ENCODE measurements around the gene SCYGR4. TPM values are rescaled to one million over a fixed set of nuclear protein-coding genes. Genes with fewer than 3 reads are reported as not detected.

Gene SCYGR4
- total RNA-seq, 1 donor from 2014 or later, result not detected

DNA sequence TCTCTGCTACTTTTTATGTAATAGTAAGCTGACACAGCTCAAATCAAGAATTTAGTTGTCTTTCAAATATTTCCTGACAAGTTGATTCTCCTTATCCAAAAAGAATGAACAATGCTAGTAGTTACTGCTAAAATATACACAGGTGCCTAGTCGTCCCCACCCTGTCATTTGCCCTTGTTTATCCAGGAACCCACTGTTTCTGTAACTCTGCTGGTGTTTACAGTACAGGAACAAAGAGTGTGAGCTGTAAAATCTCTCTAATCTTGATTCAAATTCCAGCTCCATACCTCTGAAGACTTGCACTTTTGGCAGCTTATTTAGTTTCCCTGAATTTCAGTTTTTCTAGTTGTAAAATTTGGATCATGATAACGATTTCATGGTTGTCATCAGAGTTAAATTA, 39.7 kb upstream of the SCYGR4 start:
- H3K4me3 ChIP-seq, result no peak overlapping the region
- TF ChIP-seq, protein P1, sequence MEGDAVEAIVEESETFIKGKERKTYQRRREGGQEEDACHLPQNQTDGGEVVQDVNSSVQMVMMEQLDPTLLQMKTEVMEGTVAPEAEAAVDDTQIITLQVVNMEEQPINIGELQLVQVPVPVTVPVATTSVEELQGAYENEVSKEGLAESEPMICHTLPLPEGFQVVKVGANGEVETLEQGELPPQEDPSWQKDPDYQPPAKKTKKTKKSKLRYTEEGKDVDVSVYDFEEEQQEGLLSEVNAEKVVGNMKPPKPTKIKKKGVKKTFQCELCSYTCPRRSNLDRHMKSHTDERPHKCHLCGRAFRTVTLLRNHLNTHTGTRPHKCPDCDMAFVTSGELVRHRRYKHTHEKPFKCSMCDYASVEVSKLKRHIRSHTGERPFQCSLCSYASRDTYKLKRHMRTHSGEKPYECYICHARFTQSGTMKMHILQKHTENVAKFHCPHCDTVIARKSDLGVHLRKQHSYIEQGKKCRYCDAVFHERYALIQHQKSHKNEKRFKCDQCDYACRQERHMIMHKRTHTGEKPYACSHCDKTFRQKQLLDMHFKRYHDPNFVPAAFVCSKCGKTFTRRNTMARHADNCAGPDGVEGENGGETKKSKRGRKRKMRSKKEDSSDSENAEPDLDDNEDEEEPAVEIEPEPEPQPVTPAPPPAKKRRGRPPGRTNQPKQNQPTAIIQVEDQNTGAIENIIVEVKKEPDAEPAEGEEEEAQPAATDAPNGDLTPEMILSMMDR (IDR thresholded peaks at IDR 0.05), result no peak
- no peak for DNase-seq (ENCODE audit: low spot score in 2 of 2)
- H3K27ac ChIP-seq, result no peak overlapping the region
- intact Hi-C loops (cut with DNase I), result no loop called here
- H3K4me1 ChIP-seq, result no peaks in the 10 kb centered on the region
- H3K36me3 ChIP-seq, result no peaks in the 10 kb centered on the region
- peaks cover 0 to 4% of the 10 kb centered on the region in 2 donors for H3K9me3 ChIP-seq
- H3K27me3 ChIP-seq, result no peaks in the 10 kb centered on the region

DNA sequence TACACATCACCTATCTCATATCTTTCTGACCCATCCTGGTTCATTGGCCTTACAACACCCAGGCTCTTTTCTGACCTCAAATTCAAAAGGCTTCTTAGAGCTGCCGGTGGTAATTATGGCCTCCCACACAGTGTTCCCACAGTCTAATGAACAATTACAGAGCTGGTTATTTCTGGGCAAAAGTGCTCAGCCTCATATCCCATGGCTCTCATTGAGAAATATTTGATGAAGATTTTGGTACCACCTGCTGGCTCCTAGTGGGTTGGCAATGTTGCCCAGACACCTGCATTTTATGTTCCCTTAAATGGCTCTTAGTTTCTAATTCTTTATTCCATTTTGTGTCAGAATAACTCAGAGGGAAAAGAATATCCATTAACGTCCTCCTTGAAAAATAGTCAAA, 38.7 kb upstream of the SCYGR4 start:
- no peak overlapping the region for H3K27ac ChIP-seq
- H3K27me3 ChIP-seq, result no peaks in the 10 kb centered on the region
- intact Hi-C loops (cut with DNase I), result no loop called here
- no peak overlapping the region for H3K4me3 ChIP-seq
- H3K36me3 ChIP-seq, result no peaks in the 10 kb centered on the region
- H3K4me1 ChIP-seq, result no peaks in the 10 kb centered on the region
- TF ChIP-seq, protein P1 (IDR thresholded peaks at IDR 0.05), result no peak
- peaks cover 0 to 11% of the 10 kb centered on the region in 2 donors for H3K9me3 ChIP-seq
- no peak for DNase-seq (ENCODE audit: low spot score in 2 of 2)

DNA sequence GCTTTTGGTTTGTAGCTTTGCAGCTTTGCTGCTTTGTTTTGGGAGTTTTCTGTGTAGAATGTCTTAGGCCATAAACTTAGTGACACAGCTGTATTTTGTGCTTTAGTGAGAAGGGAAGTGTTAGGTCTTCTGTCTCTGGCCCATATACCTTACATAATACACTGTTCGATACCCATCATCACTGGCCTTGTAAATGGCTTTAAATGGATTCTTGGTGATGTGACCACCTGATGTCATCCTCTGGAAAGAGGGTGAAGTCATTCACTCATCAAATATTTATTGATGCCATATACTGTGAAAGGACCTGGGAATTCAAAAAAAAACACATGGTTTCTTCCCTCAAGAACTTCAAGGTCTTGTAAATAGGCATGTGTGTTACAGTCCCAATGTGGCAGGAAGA, 37.5 kb upstream of the SCYGR4 start:
- TF ChIP-seq, protein P1 (IDR thresholded peaks at IDR 0.05), result no peak
- intact Hi-C loops (cut with DNase I), result no loop called here
- no peaks in the 10 kb centered on the region for H3K27me3 ChIP-seq
- no peaks in the 10 kb centered on the region for H3K4me1 ChIP-seq
- no peaks in the 10 kb centered on the region for H3K36me3 ChIP-seq
- no peak overlapping the region for H3K4me3 ChIP-seq
- DNase-seq (ENCODE audit: low spot score in 2 of 2), result no peak
- no peak overlapping the region for H3K27ac ChIP-seq
- peaks cover 0 to 11% of the 10 kb centered on the region in 2 donors for H3K9me3 ChIP-seq

DNA sequence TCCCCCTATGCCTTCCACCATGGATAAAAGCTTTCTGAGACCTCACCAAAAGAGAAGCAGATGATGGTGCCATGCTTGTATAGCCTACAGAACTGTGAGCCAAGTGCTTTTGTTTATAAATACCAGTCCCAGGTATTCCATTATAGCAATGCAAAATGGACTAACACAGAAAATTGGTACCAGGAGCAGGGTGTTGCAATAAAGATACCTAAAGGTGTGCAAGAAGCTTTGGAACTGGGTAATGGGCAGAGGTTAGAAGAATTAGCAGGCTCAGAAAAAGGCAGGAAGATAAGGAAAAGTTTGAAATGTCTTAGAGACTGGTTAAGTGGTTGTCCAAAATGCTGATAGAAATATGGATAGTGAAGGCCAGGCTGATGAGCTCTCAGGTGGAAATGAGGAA, 34.9 kb upstream of the SCYGR4 start:
- Histone ChIP-seq H3K4me3 (no peak overlapping the region), H3K36me3 (no peaks in the 10 kb centered on the region), H3K27ac (no peak overlapping the region), H3K9me3 (peaks cover 0 to 11% of the 10 kb centered on the region in 2 donors), H3K27me3 (no peaks in the 10 kb centered on the region), H3K4me1 (no peaks in the 10 kb centered on the region)
- intact Hi-C loops (cut with DNase I), result no loop called here
- TF ChIP-seq, protein P1 (IDR thresholded peaks at IDR 0.05), result no peak
- DNase-seq (ENCODE audit: low spot score in 2 of 2), result no peak

DNA sequence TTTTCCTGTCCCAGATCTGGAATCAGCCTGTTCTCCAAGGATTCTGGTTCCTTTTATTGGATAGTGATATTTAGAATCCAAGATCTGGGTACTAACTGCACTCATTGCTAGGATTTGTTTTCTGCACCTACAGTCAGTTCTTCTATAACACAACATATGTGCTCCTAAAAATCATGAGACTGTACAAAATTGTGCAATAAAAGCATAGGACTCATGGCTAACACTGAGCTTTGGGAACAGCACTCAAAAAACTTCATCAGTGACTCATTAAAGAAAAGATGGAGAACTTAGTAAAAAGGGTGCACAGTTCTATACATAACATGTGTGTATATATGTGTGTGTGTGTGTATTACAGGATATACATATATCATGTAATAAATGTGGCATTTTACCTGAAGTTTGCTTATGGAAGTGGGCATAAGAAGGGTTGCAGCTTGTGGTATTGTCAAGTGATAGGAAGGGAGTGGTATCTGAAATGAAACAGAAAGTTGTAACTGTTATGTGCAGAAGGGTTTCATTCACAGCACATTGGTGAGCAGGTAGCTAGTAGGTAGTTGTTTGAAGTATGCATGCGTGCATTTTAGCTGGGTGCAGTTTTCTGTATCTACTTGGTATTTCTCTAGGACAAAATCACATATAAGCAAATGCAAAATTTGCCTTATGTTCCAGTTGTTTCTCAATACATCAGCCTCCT, 24.5 kb upstream of the SCYGR4 start:
- Histone ChIP-seq H3K27ac (no peak overlapping the region), H3K4me3 (no peak overlapping the region), H3K4me1 (no peaks in the 10 kb centered on the region), H3K9me3 (no peaks in the 10 kb centered on the region), H3K36me3 (no peaks in the 10 kb centered on the region), H3K27me3 (no peaks in the 10 kb centered on the region)
- TF ChIP-seq, protein P1 (IDR thresholded peaks at IDR 0.05), result no peak
- intact Hi-C loops (cut with DNase I), result no loop called here
- no peak for DNase-seq (ENCODE audit: low spot score in 2 of 2)

DNA sequence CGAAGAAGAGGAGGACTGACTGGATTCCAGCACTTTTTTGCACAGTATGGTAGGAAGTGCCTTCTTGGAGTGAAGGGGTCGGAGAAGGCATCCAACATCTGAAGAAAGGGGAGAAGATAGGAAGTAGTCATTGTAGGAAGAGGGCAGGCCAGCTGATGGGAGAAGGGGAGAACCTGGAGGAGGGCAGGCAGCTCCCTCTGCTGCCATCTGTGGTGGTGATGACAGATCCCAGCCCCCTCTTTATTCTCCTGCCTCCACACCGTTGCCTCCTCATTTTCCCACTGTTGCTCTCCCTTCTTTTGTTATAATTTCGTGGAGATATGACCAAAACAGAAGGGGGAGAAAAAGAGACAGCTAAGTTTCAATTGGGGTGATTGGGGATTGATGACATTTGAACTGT, 21.5 kb upstream of the SCYGR4 start:
- Histone ChIP-seq H3K9me3 (no peaks in the 10 kb centered on the region), H3K36me3 (no peaks in the 10 kb centered on the region), H3K27ac (no peak overlapping the region), H3K4me1 (no peaks in the 10 kb centered on the region), H3K27me3 (no peaks in the 10 kb centered on the region), H3K4me3 (no peak overlapping the region)
- TF ChIP-seq, protein P1 (IDR thresholded peaks at IDR 0.05), result no peak
- no peak for DNase-seq (ENCODE audit: low spot score in 2 of 2)
- intact Hi-C loops (cut with DNase I), result no loop called here
